DMS114 treated with DMSO at 0.1 percent for 48 hours (cell line): Measurements from ENCODE around the gene MAP10.
"Not testable (repeated sequence)": the region's sequence is repeated elsewhere in the genome, so short reads cannot be mapped to it uniquely, and the experiment has no call there.

Experiments
- DNase-seq: peaks from one replicate; lab custom pipeline; 2025; ENCODE audit not compliant: unreplicated experiment; lab: John Stamatoyannopoulos, UW

MAP10 gene

GRCh38 chr1:232805269-232806185, at the start of gene MAP10:
Gene MAP10 (plus strand): TSS chr1:232805416. CDS start chr1:232805450, 34 bp downstream.
- peak; percentile 53 for DNase-seq

- no peak for DNase-seq
Observed at GRCh38 chr1:232764458-232765251, 40.6 kb upstream of the MAP10 start.

GRCh38 chr1:232765542-232765941, 39.7 kb upstream of the MAP10 start:
- DNase-seq: no peak

GRCh38 chr1:232766241-232766890, 38.9 kb upstream of the MAP10 start:
- DNase-seq: no peak

- DNase-seq: no peak
Observed at GRCh38 chr1:232766904-232767303, 38.3 kb upstream of the MAP10 start.

GRCh38 chr1:232767305-232768074, 37.7 kb upstream of the MAP10 start:
- no peak for DNase-seq

- DNase-seq: no peak
Observed at GRCh38 chr1:232768793-232769192, 36.4 kb upstream of the MAP10 start.

GRCh38 chr1:232769733-232770132, 35.5 kb upstream of the MAP10 start:
- DNase-seq: no peak

GRCh38 chr1:232773752-232774151, 31.5 kb upstream of the MAP10 start:
- DNase-seq: no peak

GRCh38 chr1:232776526-232777106, 28.6 kb upstream of the MAP10 start:
- no peak for DNase-seq

GRCh38 chr1:232780354-232780753, 24.9 kb upstream of the MAP10 start:
- DNase-seq: no peak

GRCh38 chr1:232784794-232785193, 20.4 kb upstream of the MAP10 start:
- DNase-seq: no peak

GRCh38 chr1:232785630-232786029, 19.6 kb upstream of the MAP10 start:
- DNase-seq: not testable (repeated sequence)

GRCh38 chr1:232786845-232787455, 18.3 kb upstream of the MAP10 start:
- no peak for DNase-seq

GRCh38 chr1:232788235-232788872, 16.9 kb upstream of the MAP10 start:
- no peak for DNase-seq

GRCh38 chr1:232789651-232790050, 15.6 kb upstream of the MAP10 start:
- no peak for DNase-seq

GRCh38 chr1:232792949-232793348, 12.3 kb upstream of the MAP10 start:
- no peak for DNase-seq

- DNase-seq: no peak
Observed at GRCh38 chr1:232793944-232794343, 11.3 kb upstream of the MAP10 start.

- no peak for DNase-seq
Observed at GRCh38 chr1:232795497-232796053, 9.6 kb upstream of the MAP10 start.
